NCI-H748 treated with DMSO at 0.1 percent for 48 hours (cell line): ENCODE data around the gene PALLD.

ENCODE experiments used
- DNase-seq: peaks from one replicate; lab custom pipeline; 2025; lab: John Stamatoyannopoulos, UW

Gene PALLD

GRCh38 chr4:168527560-168527959 is 30.7 kb downstream of the PALLD start:
- DNase-seq = no peak

DNA sequence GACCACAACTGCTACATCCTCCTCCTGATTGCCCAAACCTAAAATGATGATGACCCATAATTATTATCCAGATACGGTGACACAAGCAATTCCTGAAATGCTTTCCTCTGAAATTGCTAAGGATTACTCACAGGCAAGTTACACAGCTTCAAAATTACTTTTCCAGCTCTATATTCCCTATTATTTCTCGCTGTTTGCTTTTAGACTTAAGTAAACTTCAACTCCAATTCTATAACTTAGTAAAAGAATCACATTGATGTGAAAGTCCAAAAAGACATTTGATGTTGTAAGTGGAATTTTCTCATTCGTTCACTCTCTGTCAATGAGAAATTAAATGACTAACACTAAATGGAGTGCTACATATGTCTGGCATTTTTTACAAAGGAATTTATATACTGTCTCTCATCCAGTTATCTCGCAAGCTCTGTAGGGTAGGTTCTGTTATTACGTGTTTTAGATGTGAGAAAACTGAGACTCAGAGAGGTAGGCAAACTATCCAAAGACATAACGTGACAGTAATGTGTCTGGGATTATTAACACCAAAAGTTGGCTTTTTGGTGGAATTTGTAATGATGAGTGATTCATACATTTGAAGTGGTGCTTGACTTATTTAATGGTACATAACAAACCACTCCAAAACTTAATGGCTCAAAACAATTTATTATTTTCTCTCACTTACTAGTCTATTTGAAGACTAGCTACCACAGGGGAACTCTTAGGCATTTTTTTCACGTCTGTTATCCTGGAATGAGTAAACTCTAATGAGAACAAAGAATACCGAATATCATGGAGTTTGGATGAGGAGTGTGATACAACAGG is 31.5 kb downstream of the PALLD start:
- DNase-seq = no peak

DNA sequence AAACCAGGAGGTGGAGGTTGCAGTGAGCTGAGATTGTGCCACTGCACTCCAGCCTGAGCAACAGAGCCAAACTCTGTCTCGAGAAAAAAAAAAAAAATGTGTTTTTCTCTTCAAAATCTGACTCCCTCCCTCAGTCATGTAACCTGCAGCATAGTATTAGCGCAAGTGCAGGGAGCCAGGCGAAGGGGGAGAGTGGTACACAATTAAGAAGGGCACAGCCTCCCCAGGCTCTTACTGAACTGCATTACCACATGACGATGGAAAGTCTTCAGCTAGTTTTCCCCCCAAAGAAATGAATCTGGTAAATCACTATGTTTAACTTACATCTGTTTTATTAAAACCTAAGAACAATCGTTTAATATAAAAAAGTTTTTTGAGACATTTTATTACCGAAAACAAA is 32.4 kb downstream of the PALLD start:
- DNase-seq = no peak

- DNase-seq = no peak
Observed at GRCh38 chr4:168531305-168531704, 34.5 kb downstream of the PALLD start.

DNA sequence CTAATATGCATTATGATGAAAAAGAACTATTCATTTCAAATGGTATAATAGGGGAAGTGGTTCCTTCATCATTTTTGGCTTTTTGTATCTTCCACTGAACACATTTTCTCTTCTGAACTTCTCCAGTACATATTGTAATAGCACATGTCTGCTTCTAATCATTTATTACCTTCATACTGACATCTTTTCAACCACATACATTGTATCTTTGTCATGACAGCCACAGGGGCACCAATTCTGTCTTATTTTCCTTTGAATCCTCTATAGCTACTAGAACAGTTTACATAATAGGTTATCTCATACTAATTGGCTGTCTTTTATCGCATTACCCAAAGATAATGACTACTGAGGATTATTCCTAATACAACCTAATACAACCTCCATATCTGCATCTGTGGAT is 37.7 kb downstream of the PALLD start:
- no peak for DNase-seq

DNA sequence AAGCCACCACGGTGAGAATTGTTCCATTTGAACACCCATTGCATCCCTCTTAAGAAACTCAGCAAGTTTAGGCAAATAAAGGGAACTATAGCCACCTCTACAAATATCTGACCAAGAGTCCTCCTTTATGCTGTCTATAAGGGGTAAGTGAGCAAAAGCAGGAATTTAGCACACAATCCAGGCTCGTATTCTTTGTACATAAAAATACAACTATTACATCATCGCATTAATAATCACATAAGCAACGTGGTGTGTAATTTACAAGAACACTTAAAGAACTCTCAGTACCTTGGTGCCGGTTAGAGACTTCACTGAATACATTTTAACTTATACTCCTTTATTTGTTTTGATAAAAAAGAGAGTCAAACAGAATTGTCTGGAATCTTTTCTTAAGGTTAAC is 38.8 kb downstream of the PALLD start:
- DNase-seq = no peak

DNA sequence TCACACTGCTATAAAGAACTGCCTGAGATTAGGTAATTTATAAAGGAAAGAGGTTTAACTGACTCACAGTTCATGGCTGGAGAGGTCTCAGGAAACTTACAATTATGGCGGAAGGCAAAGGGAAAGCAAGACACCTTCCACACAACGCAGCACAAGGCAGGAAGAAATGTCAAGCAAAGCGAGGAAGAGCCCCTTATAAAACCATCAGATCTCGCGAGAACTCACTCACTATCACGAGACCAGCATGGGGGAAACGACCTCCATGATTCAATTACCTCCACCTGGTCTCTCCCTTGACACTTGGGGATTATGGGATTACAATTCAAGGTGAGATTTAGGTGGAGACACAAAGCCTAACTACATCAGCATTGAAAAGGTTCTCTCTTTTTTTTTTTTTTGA is 39.6 kb downstream of the PALLD start:
- no peak for DNase-seq

- no peak for DNase-seq
Observed at GRCh38 chr4:168537086-168537485, 40.2 kb downstream of the PALLD start.

GRCh38 chr4:168537571-168537970 is 40.7 kb downstream of the PALLD start:
- DNase-seq = no peak

DNA sequence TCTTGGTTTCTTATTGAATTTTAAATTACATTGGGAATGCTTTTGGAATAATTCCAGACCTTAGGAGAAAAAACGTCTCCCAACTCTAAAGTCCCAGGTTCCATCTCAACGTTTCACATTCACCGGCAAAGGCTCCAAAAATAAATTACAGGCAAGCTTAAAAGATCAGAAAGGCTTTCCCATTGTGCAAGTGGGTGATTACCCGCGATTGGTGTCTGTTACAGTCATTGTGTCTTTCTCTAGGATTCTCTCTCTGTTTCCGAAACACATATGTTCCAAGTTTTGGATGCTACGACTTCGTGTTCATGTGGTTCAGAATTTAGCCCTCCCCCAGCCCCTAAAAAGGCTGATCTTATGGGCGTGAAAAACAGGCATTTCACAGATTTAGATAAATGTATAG is 41.8 kb downstream of the PALLD start:
- no peak for DNase-seq

DNA sequence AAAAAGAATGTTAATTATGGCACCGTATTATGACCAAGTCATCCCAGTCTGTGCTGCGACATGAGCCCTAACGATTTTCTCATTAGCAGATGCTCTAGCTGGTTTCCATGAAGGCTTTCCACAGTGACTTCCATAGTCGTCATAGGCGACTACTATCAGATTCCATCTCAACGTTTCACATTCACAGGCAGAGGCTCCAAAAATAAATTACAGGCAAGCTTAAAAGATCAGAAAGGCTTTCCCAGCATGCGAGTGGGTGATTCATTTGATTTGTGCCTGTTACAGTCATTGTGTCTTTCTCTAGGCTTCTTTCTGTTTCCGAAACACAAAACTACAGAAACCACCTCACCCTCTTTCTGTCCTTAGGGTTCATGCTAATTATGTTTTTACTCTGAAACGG is 43.2 kb downstream of the PALLD start:
- DNase-seq = no peak

DNA sequence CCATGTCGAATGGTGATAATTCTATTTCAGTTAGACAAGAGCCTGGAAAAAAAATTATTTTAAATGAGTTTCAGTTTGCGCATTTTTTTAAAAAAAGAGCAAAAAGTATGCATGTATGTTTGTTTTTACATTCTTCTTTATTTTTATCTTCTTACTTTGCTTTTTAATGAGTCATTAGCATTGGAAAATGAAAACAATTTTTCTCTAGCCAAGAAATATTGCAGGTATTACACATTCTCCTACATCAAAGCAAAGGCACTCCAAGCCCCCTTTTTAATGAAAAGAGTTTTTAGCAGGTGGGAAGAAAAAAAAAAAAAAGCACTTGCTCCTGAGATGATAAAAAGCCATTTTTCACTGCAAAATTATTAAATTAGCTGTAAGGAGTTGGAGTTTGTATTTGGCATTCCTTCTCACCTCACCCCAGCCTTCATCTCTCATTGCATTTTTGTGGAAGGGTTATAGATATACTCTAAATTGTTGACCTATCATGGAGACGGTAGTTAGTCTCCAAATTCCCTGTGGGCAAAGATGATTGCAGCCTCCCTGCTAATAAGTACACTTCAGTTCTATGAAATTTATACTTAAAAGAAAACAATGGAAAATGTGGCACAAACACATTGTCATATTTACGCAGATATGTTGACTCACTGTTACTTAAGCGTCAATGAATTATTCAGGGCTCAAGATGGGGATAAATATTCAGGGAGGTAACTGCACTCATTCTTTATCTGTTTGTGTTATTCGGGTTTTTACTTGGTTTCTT is 43.8 kb downstream of the PALLD start:
- no peak for DNase-seq

GRCh38 chr4:168541266-168541953 is 44.6 kb downstream of the PALLD start:
- no peak for DNase-seq

DNA sequence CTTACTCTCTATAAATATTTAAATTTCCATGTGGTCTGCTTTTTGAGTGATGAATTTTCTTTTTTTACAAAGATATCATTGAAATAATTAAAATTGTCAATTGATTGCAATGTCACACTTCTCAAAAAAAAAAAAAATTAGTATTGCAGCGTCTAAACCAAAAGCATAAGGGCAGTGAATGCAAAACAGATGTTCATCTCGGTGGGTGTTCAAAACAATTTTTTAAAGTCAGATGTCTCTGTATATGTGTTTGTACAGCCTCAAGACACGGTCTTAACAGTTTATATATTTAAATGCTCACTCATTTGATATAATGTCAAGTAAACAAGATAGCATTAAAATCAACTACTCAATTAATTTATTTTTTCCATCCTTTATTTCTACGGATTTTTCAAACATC is 52.3 kb downstream of the PALLD start:
- no peak for DNase-seq

- DNase-seq = no peak
Observed at GRCh38 chr4:168550064-168550766, 53.4 kb downstream of the PALLD start.

DNA sequence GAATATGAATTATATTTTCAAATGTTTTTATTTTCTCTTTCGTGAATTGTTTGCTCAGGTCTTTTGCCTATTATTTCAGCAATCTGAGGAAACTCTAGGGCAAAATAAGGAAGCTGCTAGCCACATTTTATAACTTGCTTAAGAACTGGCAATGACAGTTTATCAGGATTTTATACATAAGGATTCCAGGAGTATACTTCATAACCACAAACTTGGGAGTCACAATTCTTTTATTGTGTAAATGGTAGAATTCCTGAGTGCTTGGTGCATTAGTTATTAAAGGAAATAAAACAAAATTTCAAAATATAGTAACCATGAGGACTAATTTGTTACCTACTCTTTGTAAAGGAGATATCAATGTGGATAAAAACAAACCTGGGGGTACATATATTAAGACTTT is 54.4 kb downstream of the PALLD start:
- no peak for DNase-seq

DNA sequence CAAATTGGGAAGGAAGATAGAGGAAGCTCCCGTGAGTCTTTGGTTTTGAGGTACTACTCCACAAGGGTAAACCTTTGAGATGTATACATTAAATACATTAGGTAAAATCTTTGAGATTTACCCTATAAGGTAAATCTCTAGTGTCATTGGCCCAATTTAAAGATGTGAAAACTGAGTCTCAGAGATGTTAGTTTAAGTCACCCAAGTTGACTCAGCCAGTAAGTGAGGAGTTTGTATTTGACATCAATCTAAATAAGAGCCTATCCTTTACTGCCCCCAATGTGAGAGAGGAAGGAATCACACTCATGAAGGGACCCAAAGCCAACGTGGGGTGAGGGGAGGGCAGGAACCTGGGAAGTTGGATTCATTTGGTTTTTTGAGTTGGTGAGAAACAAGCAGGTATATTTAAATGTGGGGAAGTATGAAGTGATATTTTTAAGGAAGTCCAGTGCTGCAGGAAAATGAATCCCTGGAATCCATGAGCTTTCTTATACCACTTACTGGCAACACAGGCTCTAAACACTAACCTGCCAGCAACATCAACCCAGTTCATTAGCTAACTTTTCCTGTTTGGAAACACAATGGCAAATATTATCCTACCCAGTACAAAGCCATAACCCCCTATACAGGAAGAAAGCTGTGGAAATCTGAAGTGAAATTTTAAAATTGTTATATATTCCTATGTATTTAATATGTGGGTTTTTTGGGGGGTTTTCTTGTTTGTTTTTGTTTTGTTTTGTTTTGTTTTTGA is 55.3 kb downstream of the PALLD start:
- DNase-seq = no peak

GRCh38 chr4:168553714-168554370 is 57.0 kb downstream of the PALLD start:
- no peak for DNase-seq

DNA sequence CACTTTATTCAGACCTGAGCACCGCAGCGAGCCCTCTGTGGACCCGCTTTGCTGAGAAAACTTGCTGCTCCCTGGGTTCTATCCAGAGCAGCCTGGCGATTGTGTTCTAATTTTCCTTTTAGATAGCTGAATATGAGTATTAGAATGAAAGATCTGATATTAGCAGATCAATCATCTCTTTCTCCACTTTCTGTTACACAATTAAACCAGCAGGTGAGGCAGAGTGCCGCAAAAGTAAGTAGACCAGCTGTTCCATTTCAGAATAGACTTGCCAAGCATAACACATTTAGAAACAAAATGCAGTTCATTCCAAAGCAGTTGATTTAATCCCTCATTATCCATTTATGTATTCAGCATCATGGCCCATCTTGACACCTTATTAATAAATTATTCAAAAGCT is 58.6 kb downstream of the PALLD start:
- no peak for DNase-seq

DNA sequence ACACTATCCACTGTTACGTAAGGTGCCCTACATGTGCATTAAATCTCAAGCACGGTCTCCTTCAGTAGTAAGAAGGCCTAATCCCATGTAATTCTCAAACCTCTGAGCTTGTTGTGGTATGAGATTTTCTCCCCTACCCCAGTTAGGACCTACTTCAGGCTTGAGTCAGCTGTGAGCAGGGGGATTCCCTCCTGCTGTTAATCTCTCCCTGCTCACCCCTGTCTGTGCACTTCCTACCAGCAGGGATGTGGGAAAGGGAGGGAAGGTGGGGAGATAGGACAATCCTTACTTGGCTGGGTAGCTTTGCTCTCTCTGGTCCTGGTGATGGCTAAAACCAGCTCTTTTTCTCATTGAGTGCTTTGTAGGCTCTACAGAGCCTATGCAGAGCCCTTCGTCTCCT is 60.8 kb downstream of the PALLD start:
- no peak for DNase-seq

GRCh38 chr4:168558599-168558998 is 61.7 kb downstream of the PALLD start:
- DNase-seq = no peak
